H9 (cell line): ENCODE results near the gene SMYD4. TPM values are rescaled to one million over a fixed set of nuclear protein-coding genes. Genes with fewer than 3 reads are reported as not detected.

Experiments
- DNase-seq: peaks from one replicate; pipeline ENCODE4 v3.0.0-alpha.2; 2017
- H2AFZ ChIP-seq: one replicate; pipeline ENCODE4 v1.6.1; 2013; ENCODE audit warnings: mild to moderate bottlenecking, low read length, control low read depth, moderate library complexity
- H2AK5ac ChIP-seq: 2 replicates; pipeline ENCODE4 v1.6.1; 2013; ENCODE audit warnings: low read length, control low read depth, mixed read lengths; ENCODE audit not compliant: insufficient read length
- H2BK120ac ChIP-seq: one replicate; pipeline ENCODE4 v1.6.1; 2013; ENCODE audit warnings: low read depth, mild to moderate bottlenecking, low read length, control low read depth, inconsistent platforms; ENCODE audit not compliant: poor library complexity, severe bottlenecking
- H2BK12ac ChIP-seq: 2 replicates; pipeline ENCODE4 v1.6.1; 2013; ENCODE audit warnings: low read length, control low read depth, mixed read lengths, low read depth; ENCODE audit not compliant: insufficient read length
- H2BK15ac ChIP-seq: 2 replicates; pipeline ENCODE4 v1.6.1; 2013; ENCODE audit warnings: low read depth, low read length, control low read depth
- H2BK20ac ChIP-seq: one replicate; pipeline ENCODE4 v1.6.1; 2013; ENCODE audit warnings: low read depth, mild to moderate bottlenecking, low read length, control low read depth, inconsistent platforms; ENCODE audit not compliant: poor library complexity, severe bottlenecking
- H2BK5ac ChIP-seq: 2 replicates; pipeline ENCODE4 v1.6.1; 2013; ENCODE audit warnings: low read length, control low read depth, mixed read lengths; ENCODE audit not compliant: insufficient read length
- H3K14ac ChIP-seq: 2 replicates; pipeline ENCODE4 v1.6.1; 2013; ENCODE audit warnings: low read length, control low read depth; ENCODE audit not compliant: insufficient read depth
- H3K18ac ChIP-seq: 2 replicates; pipeline ENCODE4 v1.6.1; 2013; ENCODE audit warnings: low read depth, mild to moderate bottlenecking, mixed read lengths, low read length, control low read depth; ENCODE audit not compliant: insufficient read length
- H3K23ac ChIP-seq: 2 replicates; pipeline ENCODE4 v1.6.1; 2013; ENCODE audit warnings: low read length, control low read depth, mixed read lengths, low read depth; ENCODE audit not compliant: insufficient read length
- H3K23me2 ChIP-seq: 2 replicates; pipeline ENCODE4 v1.6.1; 2013; ENCODE audit warnings: low read depth, mild to moderate bottlenecking, mixed read lengths, low read length, control low read depth; ENCODE audit not compliant: insufficient read length, poor library complexity, severe bottlenecking
- H3K27ac ChIP-seq: 2 replicates; pipeline ENCODE4 v1.5.1; 2013; ENCODE audit warnings: low read length, control low read depth, mixed read lengths, low read depth; ENCODE audit not compliant: insufficient read length
- H3K27me3 ChIP-seq: 2 replicates; pipeline ENCODE4 v1.6.1; 2013; ENCODE audit warnings: low read length, control low read depth, inconsistent platforms; ENCODE audit not compliant: insufficient read depth
- H3K4ac ChIP-seq: 2 replicates; pipeline ENCODE4 v1.6.1; 2013; ENCODE audit warnings: low read depth, mild to moderate bottlenecking, control low read depth, inconsistent platforms, low read length, moderate library complexity
- H3K4me1 ChIP-seq: 2 replicates; pipeline ENCODE4 v1.6.1; 2013; ENCODE audit warnings: low read length, control low read depth, inconsistent platforms; ENCODE audit not compliant: insufficient read depth
- H3K4me2 ChIP-seq: 2 replicates; pipeline ENCODE4 v1.6.1; 2013; ENCODE audit warnings: low read length, control low read depth, mixed read lengths; ENCODE audit not compliant: insufficient read length, insufficient read depth
- H3K56ac ChIP-seq: 2 replicates; pipeline ENCODE4 v1.6.1; 2013; ENCODE audit warnings: low read depth, mild to moderate bottlenecking, mixed read lengths, low read length, control low read depth; ENCODE audit not compliant: insufficient read length
- H3K79me1 ChIP-seq: 2 replicates; pipeline ENCODE4 v1.6.1; 2013; ENCODE audit warnings: low read depth, mild to moderate bottlenecking, moderate library complexity, low read length, control low read depth, inconsistent platforms; ENCODE audit not compliant: insufficient read depth, poor library complexity, severe bottlenecking
- H3K79me2 ChIP-seq: 2 replicates; pipeline ENCODE4 v1.6.1; 2013; ENCODE audit warnings: low read length, control low read depth, inconsistent platforms; ENCODE audit not compliant: insufficient read depth
- H3K9ac ChIP-seq: 2 replicates; pipeline ENCODE4 v1.6.1; 2013; ENCODE audit warnings: low read length, control low read depth, mixed read lengths; ENCODE audit not compliant: insufficient read length; ENCODE audit errors: extremely low read depth
- H3K9me3 ChIP-seq: one replicate; pipeline ENCODE4 v1.6.1; 2013; ENCODE audit warnings: low read depth, low read length, inconsistent platforms; ENCODE audit not compliant: control insufficient read depth
- H3T11ph ChIP-seq: one replicate; pipeline ENCODE4 v1.6.1; 2013; ENCODE audit warnings: mild to moderate bottlenecking, low read length, control low read depth, inconsistent platforms
- H4K20me1 ChIP-seq: one replicate; pipeline ENCODE4 v1.6.1; 2013; ENCODE audit not compliant: control insufficient read depth, insufficient read length, insufficient read depth
- H4K5ac ChIP-seq: 2 replicates; pipeline ENCODE4 v1.6.1; 2013; ENCODE audit warnings: low read depth, mild to moderate bottlenecking, mixed read lengths, low read length, control low read depth; ENCODE audit not compliant: insufficient read length
- H4K8ac ChIP-seq: replicated peaks from 2 replicates; pipeline ENCODE4 v1.6.1; 2013; ENCODE audit warnings: low read length, control low read depth, mixed read lengths, low read depth; ENCODE audit not compliant: insufficient read length
- H4K91ac ChIP-seq: 2 replicates; pipeline ENCODE4 v1.6.1; 2013; ENCODE audit warnings: low read depth, mild to moderate bottlenecking, moderate library complexity, mixed read lengths, low read length, control low read depth; ENCODE audit not compliant: insufficient read length
- H3K27ac Mint-ChIP-seq, 3 experiments: 2 replicates in 2 of 3; 3 replicates in 1 of 3; pipeline ENCODE4 v1.8.0; 2020 to 2021; ENCODE audit warnings: mixed read lengths in 3 of 3, mild to moderate bottlenecking in 1 of 3, moderate library complexity in 1 of 3
- H3K27me3 Mint-ChIP-seq: 2 replicates; pipeline ENCODE4 v1.8.0; 2021; ENCODE audit warnings: low read depth, mild to moderate bottlenecking, moderate library complexity, mixed read lengths
- H3K36me3 Mint-ChIP-seq, 3 experiments: 2 replicates in 2 of 3; 3 replicates in 1 of 3; pipeline ENCODE4 v1.8.0; 2020 to 2021; ENCODE audit warnings: low read depth in 3 of 3, mixed read lengths in 3 of 3; ENCODE audit not compliant: insufficient read depth in 1 of 3
- H3K4me1 Mint-ChIP-seq, 2 experiments: 2 replicates each; pipeline ENCODE4 v1.8.0; 2020; ENCODE audit warnings: mixed read lengths in 2 of 2
- H3K4me3 Mint-ChIP-seq, 2 experiments: 2 replicates in 1 of 2; 3 replicates in 1 of 2; pipeline ENCODE4 v1.8.0; 2020 to 2021; ENCODE audit warnings: mild to moderate bottlenecking in 2 of 2, mixed read lengths in 2 of 2, moderate library complexity in 1 of 2
- H3K9me3 Mint-ChIP-seq, 2 experiments: 2 replicates in 1 of 2; 3 replicates in 1 of 2; pipeline ENCODE4 v1.8.0; 2020; ENCODE audit warnings: mild to moderate bottlenecking in 2 of 2, mixed read lengths in 2 of 2, moderate library complexity in 1 of 2
- CTCF ChIP-seq: fragments of 200-600 bp; sonication (generic); conservative IDR thresholded peaks from 3 replicates; pipeline ENCODE4 v1.8.0; 2021; ENCODE audit warnings: antibody characterized with exemption, mild to moderate bottlenecking
- WGBS: extraction: QIAGEN DNeasy Blood & Tissue Kit; methylation state at CpG from one replicate; pipeline ENCODE4 v1.1.7; 2013; ENCODE audit warnings: missing lambda C conversion rate, low lambda C conversion rate, mixed read lengths; ENCODE audit not compliant: insufficient read length; ENCODE audit errors: extremely low coverage; 5-methylcytosine and 5-hydroxymethylcytosine counted together
- total RNA-seq: library from RNA; stranded (reverse); gene quantifications from 2 replicates; pipeline ENCODE4 v1.2.1, GENCODE V29; 2021

SMYD4 gene
- total RNA-seq, 1 experiment from 2014 or later = 28.8 TPM

DNA sequence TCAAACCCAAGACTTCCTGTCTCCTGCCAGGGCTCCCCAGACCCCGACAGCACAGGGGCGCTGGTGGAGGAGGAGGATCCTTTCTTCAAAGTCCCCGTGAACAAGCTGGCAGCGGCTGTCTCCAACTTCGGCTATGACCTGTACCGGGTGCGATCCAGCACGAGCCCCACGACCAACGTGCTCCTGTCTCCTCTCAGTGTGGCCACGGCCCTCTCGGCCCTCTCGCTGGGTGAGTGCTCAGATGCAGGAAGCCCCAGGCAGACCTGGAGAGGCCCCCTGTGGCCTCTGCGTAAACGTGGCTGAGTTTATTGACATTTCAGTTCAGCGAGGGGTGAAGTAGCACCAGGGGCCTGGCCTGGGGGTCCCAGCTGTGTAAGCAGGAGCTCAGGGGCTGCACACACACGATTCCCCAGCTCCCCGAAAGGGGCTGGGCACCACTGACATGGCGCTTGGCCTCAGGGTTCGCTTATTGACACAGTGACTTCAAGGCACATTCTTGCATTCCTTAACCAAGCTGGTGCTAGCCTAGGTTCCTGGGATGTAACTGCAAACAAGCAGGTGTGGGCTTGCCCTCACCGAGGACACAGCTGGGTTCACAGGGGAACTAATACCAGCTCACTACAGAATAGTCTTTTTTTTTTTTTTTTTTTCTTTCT lies 59.8 kb downstream of the SMYD4 start:
- Histone ChIP-seq H2BK120ac (no peak overlapping the region), H3K9ac (no peak overlapping the region), H3K9me3 (no peaks in the 10 kb centered on the region), H3T11ph (no peak overlapping the region), H4K91ac (no peak overlapping the region), H3K23ac (no peak overlapping the region), H2BK12ac (no peak overlapping the region), H3K4ac (no peak overlapping the region), H3K4me2 (peak overlapping the region; percentile 20), H4K5ac (no peak overlapping the region), H2BK5ac (no peak overlapping the region), H4K8ac (no peak overlapping the region), H3K4me1 (no peaks in the 10 kb centered on the region), H3K27ac (no peak overlapping the region), H2AFZ (no peak overlapping the region), H3K79me1 (no peaks in the 10 kb centered on the region), H3K27me3 (no peaks in the 10 kb centered on the region), H3K18ac (peak overlapping the region; percentile 55), H3K79me2 (no peaks in the 10 kb centered on the region), H3K23me2 (no peaks in the 10 kb centered on the region), H3K14ac (peak overlapping the region; percentile 33), H4K20me1 (no peaks in the 10 kb centered on the region), H2AK5ac (no peak overlapping the region), H2BK20ac (no peak overlapping the region), H2BK15ac (no peak overlapping the region), H3K56ac (no peak overlapping the region)
- Mint-ChIP-seq H3K27ac (peak overlapping the region; percentile 69 to 93 (median 90); a peak in 5 of 7 replicates), H3K9me3 (no peaks in the 10 kb centered on the region), H3K4me1 (peaks cover 10 to 11% of the 10 kb centered on the region in 2 experiments), H3K27me3 (peaks cover 2% of the 10 kb centered on the region), H3K4me3 (peak overlapping the region in 1 of 2 experiments; percentile 25; a peak in 2 of 5 replicates), H3K36me3 (peaks cover 2 to 16% (median 16%) of the 10 kb centered on the region in 3 experiments; a peak in 6 of 7 replicates)
- peak; percentile 88 for DNase-seq
- no peak for TF ChIP-seq CTCF
- no CpG with 5 or more reads among the region's 21 CpGs for WGBS
